HuH-7.5 (cell line): ENCODE data around the gene SPTSSB.
A peak's percentile ranks its signal among the peaks of the same experiment; 100 is the strongest.

Experiments used
- DNase-seq: peaks from one replicate; pipeline ENCODE4 v3.0.0; 2011; ENCODE audit warnings: low spot score

SPTSSB gene

DNA sequence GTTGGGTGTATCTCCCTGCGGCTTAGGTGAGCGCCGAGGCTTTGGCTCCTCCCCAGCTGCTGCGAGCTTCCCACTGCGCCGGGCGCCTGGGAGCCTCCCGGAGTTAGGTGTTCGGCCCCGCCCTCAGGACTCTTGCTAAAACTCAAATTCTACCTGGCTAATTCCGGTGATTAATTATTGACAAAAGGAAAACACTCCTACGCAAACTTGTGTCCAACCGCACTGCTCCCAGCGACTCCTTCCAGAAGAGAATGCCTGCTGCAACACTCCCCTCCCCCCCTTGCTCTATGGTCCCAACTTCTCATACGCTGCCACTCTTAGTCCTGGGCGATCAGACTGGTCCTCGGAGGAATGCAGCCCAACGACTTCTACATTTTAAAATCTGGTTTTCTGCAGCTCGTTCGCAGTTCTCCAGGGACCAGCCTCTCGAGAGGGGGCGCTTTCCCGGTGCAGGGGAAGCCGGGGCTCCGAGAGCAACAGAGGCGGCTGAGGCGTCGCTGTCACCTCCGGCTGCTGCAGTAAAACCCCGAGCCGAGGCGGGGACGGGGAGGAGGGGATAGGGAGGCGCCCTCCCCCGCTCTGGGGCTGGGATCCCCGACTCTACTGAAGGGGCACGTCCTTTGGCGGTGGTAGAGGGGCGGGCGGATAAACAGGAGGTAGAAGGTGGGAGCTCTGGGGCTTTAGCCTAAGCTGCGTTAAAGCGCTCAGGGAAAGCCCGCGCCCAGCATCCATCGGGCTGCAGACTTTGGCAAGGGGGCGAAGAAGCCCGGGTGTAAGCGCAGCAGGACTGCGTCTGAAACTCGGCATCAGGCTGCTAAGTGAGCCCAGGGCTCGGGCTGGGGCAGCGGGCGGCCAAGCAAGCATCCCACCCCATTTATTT is at the start of gene SPTSSB:
SPTSSB (minus strand) TSS at position 77 of the 880 bp plus-strand sequence. CDS start 25,194 bp downstream, outside the sequence.
- peak; percentile 59 for DNase-seq

DNA sequence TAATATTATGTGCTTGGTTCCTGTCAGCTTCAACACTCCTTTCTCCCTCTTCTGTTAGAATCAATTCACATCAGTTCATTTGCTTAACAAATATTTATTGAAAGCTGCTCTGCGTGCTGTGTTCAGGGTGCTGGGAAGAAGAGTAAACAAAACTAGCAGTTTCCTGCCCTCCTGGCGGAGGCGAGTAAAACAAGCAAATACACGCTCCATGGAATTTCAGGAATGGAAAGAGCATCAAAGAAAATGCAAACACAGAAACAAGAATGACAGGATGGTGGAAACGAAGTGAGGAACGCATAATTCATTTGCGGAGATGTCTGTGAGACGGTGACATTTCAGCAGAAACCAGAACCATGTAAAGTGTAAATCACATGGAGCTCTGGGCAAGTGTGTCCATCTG is 49.4 kb upstream of the SPTSSB start:
- peak; percentile 21 for DNase-seq

DNA sequence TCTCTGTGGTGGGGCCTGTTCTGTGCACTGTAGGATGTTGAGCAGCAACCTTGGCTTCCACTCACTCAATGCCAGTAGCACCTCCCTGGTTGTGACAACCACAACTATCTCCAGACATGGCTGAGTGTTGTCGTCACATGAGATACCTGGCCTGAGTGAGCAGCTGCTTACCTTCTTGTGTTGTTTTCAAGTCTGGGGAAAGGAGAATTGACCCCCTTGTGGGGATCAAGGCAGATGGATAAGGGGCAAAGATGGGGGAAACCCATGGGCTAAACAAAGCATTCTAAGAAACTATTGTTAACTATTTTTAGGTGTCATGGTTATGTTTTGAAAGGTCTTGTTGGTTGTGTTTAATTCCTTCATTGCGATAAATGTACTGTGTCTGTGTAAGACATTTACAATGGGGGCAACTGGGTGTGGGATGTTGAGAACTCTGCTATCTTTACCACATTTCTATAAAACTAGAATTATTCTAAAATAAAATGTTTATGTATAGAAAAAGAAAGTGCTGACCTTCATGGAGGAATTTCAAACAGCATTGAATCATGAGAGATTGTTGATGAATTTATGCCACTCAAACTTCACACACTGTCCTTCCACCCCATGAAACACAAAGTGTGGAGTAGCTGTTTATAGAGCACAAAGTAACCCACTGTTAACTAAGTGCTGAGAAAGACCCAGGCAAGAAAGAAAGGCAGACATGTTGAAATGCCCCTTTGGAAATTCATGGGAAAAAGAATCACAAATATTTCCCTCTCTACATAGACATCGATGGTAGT is 48.4 kb upstream of the SPTSSB start:
- DNase-seq, result no peak

DNA sequence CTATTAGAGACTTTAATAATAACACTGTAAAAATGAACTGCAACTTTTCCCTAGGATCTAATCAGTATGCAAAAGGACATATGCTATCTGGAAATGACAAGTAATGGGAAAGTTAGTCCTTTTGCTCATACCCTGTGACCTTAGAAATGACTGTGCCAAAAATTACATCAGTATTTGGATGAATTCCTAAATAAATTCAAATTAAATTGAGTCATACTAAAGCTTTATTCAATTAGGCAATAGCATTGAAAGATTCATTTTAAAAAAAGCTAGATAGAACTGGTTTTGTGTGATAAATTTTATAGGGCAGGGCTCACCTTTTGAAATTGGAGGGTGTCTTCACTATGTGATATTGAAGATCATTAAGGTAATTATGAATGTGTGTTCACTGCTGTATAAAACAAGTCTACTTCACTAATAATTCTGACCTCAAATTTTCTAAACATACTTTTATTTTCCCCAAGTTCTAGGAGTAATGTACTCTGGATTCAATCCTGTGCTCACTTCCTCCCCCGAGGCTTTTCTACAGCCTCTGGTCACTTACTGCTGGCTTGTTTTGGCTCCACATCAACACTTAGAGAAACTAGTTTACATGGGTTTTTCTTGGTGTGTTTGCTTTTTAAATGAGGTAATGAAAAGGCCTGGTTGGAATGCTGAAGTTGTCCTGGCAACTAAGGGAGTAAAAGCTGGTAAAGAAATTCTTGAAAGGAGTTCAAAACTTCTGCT is 44.4 kb upstream of the SPTSSB start:
- DNase-seq, result no peak

DNA sequence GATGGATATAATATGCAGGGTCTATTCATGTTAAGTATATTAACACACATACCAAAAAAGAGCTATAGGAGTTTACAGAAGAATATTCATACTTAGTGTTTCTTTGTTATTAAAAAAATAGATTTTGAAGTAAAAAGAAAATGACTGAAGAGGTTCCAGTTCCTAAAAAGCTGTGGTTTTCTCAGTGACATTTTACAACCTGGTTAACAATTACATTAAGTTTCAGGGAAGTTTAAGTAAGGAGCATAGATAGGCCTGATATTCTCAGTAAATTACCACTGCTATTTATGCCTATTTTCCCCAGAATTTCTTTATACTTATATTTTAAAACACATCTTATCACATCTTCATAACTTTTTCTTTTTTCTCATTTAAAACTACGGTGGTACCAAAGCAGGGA is 43.6 kb upstream of the SPTSSB start:
- no peak for DNase-seq

DNA sequence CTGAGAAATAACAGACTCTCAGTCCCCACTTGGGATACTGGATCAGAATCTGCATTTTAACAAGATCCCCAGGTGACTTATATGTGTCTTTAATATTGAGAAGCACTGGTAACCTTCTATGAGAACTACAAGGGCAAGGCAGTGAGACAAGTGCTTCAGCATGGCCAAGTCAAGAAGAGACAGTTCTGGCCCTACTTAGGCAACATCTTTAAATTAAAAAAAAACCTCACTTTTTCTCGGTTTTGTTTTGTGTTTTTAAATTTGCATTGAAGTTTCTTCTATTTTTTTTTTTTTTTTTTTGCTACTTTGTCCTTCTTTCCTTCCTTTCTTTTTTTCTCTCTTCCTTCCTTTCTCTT is 42.5 kb upstream of the SPTSSB start:
- DNase-seq, result no peak

DNA sequence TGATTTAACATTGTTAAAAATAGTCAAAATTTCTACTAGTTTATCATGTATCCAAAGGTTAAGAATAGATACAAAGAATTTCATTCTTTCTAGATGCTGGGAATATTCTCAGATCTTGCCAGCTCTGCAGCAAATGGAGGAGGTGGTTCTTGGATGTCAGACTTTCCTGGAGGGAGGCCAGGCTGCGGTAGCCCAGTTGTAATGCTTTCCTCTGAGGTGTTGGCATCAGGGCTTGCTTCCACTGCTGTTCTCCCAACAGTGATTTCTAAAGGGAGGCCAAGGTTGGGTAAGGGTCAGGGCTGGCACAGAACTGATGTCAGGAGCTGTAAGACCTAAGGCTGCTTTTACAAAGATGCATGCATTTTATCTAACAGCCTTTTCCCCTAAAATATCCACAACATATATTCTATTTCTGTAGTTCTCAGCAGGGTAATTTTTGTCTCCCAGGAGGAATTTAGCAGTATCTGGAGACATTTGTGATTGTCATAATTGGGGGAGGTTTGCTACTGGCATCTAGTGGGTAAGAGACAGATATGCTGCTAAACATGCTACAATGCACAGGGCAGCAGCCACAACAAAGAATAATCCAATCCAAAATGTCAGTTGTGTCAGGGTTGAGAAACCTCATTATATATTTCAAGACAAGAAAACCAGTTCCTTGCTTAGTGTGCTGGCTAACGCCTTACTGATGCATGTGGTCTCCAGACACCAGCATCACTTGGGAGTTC is 42.0 kb upstream of the SPTSSB start:
- DNase-seq, result no peak

- DNase-seq, result no peak
Measured at GRCh38 chr3:161412123-161412522, 40.8 kb upstream of the SPTSSB start.

DNA sequence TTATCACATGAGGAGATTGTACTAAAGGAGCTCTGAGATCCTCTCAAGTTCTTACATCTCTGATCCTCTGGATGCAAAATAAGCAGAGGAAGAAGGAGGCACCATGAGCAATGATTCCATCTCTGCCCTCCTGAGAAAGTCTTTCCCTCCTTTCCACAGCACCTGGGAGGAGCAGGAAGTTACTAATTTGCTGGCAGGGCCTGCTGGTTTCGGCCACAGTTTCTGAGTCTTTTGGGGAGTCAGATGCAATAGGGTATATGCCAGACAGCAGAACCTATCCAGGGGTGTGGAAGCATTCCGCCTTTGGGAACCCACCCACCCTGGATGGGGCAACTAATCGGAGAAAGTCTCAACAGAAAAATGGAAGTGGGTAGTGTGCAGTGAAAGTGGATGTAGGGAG is 38.5 kb upstream of the SPTSSB start:
- no peak for DNase-seq

- DNase-seq, result no peak
Measured at GRCh38 chr3:161409069-161409468, 37.8 kb upstream of the SPTSSB start.

- no peak for DNase-seq
Measured at GRCh38 chr3:161406594-161407555, 35.6 kb upstream of the SPTSSB start.

DNA sequence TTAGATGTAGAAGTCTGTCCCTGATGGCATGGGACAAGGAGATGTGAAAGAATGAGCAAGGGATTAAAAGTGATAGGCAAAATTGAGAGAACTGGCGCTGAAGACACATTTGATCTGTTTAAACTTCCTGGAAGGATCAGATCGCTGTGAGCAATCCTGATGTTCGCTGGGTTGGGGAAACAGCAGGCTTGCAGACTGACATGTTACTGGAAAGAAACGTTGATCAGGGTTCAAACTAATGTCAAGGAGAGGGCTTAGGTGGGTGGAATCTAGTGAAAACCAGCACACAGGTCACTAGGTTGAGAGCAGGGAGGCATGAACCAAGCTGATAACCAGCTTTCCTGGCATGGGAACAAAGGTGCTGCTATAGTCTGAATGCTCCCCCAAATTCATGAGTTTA is 34.5 kb upstream of the SPTSSB start:
- DNase-seq, result no peak

DNA sequence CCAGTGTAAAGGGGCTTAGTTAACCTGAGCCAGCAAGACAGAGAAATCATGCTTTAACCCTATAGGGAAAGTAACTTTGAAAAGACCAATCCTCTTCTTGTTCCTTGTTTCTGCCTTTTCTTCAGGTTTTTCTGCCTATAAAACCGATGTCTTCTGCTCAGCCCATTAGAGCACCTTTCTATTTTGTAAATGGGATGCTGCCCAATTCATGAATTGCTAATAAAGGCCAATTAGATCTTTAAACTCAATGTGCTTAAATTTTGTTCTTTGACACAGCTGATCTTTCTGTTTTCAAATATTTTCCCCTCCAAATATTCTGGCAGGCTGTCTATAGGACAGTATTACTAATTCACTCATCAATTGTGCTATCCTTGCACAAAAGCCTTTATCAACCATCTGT is 33.8 kb upstream of the SPTSSB start:
- no peak for DNase-seq

GRCh38 chr3:161403251-161403650 is 31.9 kb upstream of the SPTSSB start:
- DNase-seq, result no peak

DNA sequence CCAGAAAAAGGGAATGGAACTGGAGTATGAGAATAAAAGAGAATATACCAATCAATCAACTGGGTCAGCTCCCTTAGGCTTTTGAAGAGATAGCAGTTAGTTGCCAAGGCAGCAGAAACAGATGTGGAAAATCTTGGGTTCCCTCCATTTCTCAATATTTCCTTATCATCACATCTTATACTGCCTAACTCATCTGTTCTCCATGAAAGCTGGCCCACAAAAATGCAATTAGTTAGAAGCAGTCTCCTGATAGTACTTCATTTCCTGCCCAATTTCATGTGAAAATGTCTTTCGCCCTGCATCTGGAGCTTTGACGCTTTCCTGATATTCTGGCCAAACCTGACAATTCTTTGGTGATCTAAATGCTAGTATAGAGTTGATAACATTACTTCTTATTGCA is 30.1 kb upstream of the SPTSSB start:
- no peak for DNase-seq

DNA sequence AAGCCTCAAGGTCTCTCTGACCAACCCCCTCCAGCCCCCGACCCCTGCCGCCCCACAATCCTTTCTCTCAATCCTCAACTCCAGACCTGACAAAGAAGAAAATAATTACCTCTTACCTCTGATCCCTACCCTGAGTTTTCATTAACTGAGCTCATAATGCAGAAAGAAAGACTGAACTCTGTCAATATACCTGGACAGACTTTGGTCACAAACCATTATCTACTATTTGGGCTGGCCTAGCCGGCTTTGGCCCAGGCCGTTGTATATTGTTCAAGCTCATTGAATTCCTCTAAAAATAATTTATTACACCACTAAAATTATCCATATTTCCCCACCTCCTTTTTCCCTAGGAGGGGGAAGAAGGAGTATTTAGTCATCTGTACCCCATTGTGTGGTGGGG is 29.3 kb upstream of the SPTSSB start:
- no peak for DNase-seq

DNA sequence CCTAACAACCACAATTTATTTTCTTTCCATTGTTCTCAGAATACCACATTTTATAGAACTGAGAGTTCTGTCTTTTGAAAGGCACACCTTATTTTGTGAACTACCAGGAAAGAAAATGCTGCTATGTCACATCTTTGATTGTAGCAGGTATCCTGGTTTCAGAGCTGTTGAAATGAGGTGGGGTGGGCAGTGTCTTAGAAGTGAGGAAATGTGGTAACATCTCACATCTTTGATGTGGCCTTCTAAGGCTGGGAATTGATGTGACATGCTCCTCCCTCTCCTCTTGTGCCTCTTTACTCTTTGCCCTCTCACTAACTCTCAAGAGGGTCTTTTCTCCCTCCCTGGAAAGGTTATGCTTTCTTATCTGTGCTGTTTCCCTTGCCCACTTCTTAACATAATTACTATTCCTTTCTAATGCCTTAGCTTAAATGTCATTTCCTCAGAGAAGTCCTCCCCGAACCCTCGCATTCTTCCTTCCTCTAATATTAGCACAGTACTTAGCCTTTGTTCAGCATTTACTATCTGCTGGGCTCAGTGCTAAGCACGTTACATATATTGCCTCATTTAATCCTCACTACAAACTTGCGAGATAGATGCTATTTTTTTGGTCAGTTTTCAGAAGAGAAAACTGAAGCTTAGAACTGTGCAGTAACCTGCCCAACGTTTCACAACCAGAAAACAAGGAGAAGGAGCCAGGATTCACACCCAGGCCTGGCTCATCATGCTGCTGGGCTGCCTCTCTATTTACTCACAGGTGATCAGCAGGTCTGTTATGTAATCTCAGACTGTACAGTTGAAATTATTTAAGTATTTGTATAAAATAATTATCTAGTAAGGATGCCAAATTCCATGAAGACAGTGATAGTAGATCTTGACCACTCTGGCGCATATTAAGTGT is 24.0 kb upstream of the SPTSSB start:
- DNase-seq, result no peak

- DNase-seq, result no peak
Measured at GRCh38 chr3:161393803-161394202, 22.5 kb upstream of the SPTSSB start.

DNA sequence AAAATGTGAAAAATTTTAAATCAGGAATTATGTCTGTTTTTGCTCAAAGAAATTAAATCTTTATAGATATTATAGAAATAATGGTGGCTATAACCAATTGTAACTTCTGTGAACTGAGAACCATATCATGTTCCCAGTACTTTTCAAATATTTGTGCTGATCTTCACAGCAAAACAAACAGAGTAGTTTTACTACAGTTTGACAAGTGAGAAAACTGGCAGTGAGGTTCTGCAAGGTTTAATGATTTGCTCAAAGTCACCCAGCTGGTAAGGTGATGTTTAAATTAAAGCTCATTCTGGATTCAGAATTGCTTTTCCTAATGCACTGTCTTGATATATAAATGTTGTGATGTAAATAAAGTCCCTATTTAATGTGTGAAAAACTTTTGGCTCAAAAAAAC is 22.0 kb upstream of the SPTSSB start:
- no peak for DNase-seq

DNA sequence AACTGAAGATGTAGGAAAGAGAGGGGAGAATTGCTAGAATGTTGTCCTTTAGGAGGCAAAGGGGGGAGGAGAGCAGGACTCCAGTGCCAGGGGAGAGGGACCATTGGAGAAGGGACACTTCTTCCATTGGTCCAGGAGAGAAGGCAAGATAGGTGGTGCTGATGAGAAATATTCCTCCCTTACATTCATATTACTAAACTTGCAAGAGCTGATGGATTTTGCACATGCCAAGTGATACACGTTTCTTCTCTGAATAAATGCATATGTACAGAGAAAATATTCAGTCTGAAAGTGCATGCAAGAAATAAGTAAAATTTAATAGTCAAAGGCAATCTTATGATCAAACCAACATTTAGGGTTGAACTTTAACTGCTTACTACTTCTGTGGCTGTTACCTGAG is 21.5 kb upstream of the SPTSSB start:
- DNase-seq, result no peak
